Prostate gland (tissue), 2 donors: ENCODE results near the gene TSHZ1. TPM values are rescaled to one million over a fixed set of nuclear protein-coding genes. Genes with fewer than 3 reads are reported as not detected.

ENCODE experiments used
- DNase-seq: peaks from one replicate; pipeline ENCODE4 v3.0.0-alpha.2; 2019; ENCODE audit warnings: low spot score
- H3K27ac ChIP-seq, 2 donors: fragments of 200-600 bp; sonication (generic); 2 replicates each; pipeline ENCODE4 v1.5.1; 2017 to 2019
- H3K27me3 ChIP-seq: fragments of 200-600 bp; sonication (generic); replicated peaks from 2 replicates; pipeline ENCODE4 v1.5.1; 2019; ENCODE audit not compliant: insufficient read depth
- H3K36me3 ChIP-seq, 2 donors: fragments of 200-600 bp; sonication (generic); 1 replicate in 1 of 2; 2 replicates in 1 of 2; pipeline versions ENCODE4 v1.5.1 to v1.8.1; 2017 to 2019
- H3K4me1 ChIP-seq: fragments of 200-600 bp; sonication (generic); replicated peaks from 2 replicates; pipeline ENCODE4 v1.5.1; 2019
- H3K4me3 ChIP-seq, 2 donors: fragments of 200-600 bp; sonication (generic); 2 replicates each; pipeline ENCODE4 v1.5.1; 2017 to 2019
- H3K9me3 ChIP-seq: fragments of 200-600 bp; sonication (generic); 2 replicates; pipeline ENCODE4 v1.5.1; 2017
- POLR2A ChIP-seq: fragments of 450-650 bp; IDR thresholded peaks from one replicate; pipeline ENCODE4 v1.6.1; 2016; ENCODE audit warnings: antibody characterized with exemption, mild to moderate bottlenecking
- POLR2AphosphoS5 ChIP-seq: sonication (generic); formaldehyde crosslinking; IDR thresholded peaks from one replicate; pipeline ENCODE4 v1.6.1; 2017; ENCODE audit warnings: antibody characterized with exemption
- WGBS: methylation state at CpG from one replicate; pipeline ENCODE4 v1.1.5; 2018; 5-methylcytosine and 5-hydroxymethylcytosine counted together
- intact Hi-C: fragments of 100-400 bp; cut with DNase I; formaldehyde crosslinking; loops from one replicate; pipeline ENCODE4 v1.14.2; 2022
- total RNA-seq, 2 donors: library from RNA; depleted of rRNA; stranded (reverse); fragments of >200 nt; gene quantifications; one replicate each; pipeline ENCODE4 v1.1.0, GENCODE V29; 2016
- TF ChIP-seq, protein P1 (sequence below), 4 experiments: fragments of 200-600 bp in 2 of 4; fragments of 450-650 bp in 2 of 4; sonication (generic) in 2 of 4; IDR thresholded peaks; 1 replicate in 3 of 4; 2 replicates in 1 of 4; pipeline ENCODE4 v1.5.1; 2016 to 2019; ENCODE audit warnings: antibody characterized with exemption in 4 of 4, mild to moderate bottlenecking in 2 of 4, moderate library complexity in 2 of 4

TSHZ1 gene
- total RNA-seq, 2 donors from 2014 or later: 18.2 to 48.6 TPM

DNA sequence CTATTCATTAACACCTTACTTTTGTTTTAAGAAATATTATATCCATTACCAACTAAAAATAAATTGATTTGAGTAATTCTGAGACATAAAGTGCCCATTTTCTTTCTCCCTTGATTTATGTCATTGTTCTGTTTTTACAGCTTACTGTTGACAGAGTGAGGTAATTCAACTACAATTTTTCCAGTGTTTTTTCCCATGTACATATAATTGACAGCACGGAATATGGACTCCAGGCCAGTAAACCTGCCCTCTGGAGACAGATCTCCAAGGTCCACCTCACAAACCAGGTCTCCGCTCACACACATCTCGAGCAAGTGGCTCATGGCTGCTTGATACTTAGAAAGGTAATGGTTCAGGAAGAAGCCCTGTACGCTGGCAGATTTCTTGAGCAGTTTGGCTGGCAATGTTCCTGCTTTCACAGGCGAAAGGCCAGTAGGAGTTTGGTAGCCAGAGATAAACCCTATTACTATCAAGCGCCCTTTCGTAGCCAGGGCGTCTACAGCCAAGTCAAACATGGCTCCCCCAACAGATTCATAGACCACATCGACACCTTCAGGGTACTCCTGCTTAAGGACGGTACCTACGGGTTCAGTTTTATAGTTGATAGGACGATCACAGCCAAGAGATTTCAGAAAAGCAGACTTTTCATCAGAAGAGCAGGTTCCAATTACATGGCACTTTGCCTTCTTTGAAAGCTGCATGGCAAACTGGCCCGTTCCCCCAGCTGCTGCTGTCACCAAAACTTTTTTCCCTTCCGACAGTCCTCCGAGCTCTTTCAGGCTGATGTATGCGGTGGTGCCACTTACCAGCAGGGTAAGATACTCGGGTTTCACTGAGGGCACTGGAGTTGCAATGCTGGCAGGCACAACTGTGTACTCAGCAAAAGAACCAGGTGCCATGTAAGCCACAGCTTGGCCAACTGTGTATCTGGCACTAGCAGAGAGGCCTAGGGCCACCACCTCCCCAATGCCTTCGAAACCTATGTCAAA is 9.0 kb upstream of the TSHZ1 start:
- intact Hi-C loops: loop anchor here (10.0 kb wide), 2 partner anchors 707 to 1243 kb away; partner anchors contain the start of gene CNDP2
- WGBS: 58% methylated on average over 18 of the region's 18 CpGs

GRCh38 chr18:75202696-75203365 is 7.8 kb upstream of the TSHZ1 start:
- Histone ChIP-seq H3K36me3 (no peaks in the 10 kb centered on the region), H3K4me1 (no peaks in the 10 kb centered on the region), H3K4me3 (no peak overlapping the region), H3K27me3 (no peaks in the 10 kb centered on the region), H3K27ac (no peak overlapping the region), H3K9me3 (no peaks in the 10 kb centered on the region)
- intact Hi-C loops: loop anchor here (10.0 kb wide), 2 partner anchors 708 to 1242 kb away; partner anchors contain the start of gene CNDP2
- TF ChIP-seq POLR2AphosphoS5 (no peak), POLR2A (no peak)
- TF ChIP-seq, protein P1, sequence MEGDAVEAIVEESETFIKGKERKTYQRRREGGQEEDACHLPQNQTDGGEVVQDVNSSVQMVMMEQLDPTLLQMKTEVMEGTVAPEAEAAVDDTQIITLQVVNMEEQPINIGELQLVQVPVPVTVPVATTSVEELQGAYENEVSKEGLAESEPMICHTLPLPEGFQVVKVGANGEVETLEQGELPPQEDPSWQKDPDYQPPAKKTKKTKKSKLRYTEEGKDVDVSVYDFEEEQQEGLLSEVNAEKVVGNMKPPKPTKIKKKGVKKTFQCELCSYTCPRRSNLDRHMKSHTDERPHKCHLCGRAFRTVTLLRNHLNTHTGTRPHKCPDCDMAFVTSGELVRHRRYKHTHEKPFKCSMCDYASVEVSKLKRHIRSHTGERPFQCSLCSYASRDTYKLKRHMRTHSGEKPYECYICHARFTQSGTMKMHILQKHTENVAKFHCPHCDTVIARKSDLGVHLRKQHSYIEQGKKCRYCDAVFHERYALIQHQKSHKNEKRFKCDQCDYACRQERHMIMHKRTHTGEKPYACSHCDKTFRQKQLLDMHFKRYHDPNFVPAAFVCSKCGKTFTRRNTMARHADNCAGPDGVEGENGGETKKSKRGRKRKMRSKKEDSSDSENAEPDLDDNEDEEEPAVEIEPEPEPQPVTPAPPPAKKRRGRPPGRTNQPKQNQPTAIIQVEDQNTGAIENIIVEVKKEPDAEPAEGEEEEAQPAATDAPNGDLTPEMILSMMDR (IDR thresholded peaks at IDR 0.05): no peak
- no peak for DNase-seq
- 85% methylated on average over 6 of the region's 6 CpGs for WGBS

More for the DNA sequence above, 9.0 kb upstream of the TSHZ1 start:
- peak overlapping the region; percentile 26 to 39 for H3K27ac ChIP-seq
- no peaks in the 10 kb centered on the region for H3K9me3 ChIP-seq
- no peaks in the 10 kb centered on the region for H3K4me1 ChIP-seq
- no peak overlapping the region for H3K4me3 ChIP-seq
- no peak for DNase-seq
- H3K36me3 ChIP-seq: no peaks in the 10 kb centered on the region
- no peaks in the 10 kb centered on the region for H3K27me3 ChIP-seq
- peak; percentile 23 for TF ChIP-seq POLR2AphosphoS5
- TF ChIP-seq, protein P1 (IDR thresholded peaks at IDR 0.05): no peak

DNA sequence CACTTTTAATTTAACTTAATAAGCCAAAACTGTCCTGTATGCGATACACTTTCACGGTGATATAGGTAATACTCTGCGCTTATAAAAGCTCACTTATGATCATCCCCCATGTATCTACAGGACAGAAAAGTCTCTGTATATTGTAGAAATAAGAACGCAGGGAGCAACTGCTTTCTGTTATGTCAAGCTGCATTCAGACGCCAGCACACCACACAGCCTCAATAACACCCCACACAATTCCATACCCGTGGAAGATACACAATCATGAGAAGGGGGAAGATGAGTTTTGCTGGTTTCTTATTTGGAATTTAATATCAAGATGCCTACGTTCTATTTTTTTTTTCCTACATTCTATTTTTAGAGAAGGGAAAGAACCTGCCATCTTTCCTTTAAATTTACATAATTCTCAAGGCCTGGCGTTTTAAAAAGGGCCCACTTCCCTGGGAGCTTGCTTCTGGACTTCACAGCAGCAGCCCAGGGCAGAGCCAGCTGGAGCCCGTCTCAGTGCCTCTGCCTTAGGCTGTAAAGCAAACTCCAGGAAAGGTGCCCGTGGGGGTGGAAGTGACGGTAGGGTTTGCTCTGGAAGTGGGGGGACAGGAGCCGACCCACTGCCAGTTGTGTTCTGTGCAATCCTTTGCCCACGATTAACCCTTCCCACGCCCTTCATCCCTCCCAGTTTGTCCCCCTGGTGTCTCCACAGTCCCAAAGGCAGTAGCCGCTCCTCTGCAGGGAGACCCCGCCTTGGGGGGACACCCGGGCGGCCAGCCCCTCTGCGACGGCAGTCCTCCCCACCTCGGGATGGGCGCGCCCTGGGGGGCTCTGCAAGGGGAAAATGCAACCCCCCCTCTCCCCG is 7.0 kb upstream of the TSHZ1 start:
- intact Hi-C loops: loop anchor here (10.0 kb wide), 2 partner anchors 709 to 1241 kb away; partner anchors contain the start of gene CNDP2

GRCh38 chr18:75204269-75204731 is 6.3 kb upstream of the TSHZ1 start:
- no peaks in the 10 kb centered on the region for H3K27me3 ChIP-seq
- intact Hi-C loops: loop anchor here (10.0 kb wide), 2 partner anchors 709 to 1241 kb away; partner anchors contain the start of gene CNDP2
- DNase-seq: no peak
- peak overlapping the region; percentile 10 to 12 for H3K4me3 ChIP-seq
- 27% methylated on average over 35 of the region's 35 CpGs for WGBS
- no peaks in the 10 kb centered on the region for H3K36me3 ChIP-seq
- TF ChIP-seq POLR2A: no peak
- no peak for TF ChIP-seq POLR2AphosphoS5
- TF ChIP-seq, protein P1 (IDR thresholded peaks at IDR 0.05): no peak
- peak overlapping the region; percentile 34 to 45 for H3K27ac ChIP-seq
- no peaks in the 10 kb centered on the region for H3K4me1 ChIP-seq
- no peaks in the 10 kb centered on the region for H3K9me3 ChIP-seq

More for the DNA sequence above, 7.0 kb upstream of the TSHZ1 start:
- WGBS: 46% methylated on average over 17 of the region's 24 CpGs
- no peaks in the 10 kb centered on the region for H3K36me3 ChIP-seq
- H3K27ac ChIP-seq: peak overlapping the region; percentile 30 to 34
- no peak for DNase-seq
- TF ChIP-seq, protein P1 (IDR thresholded peaks at IDR 0.05): no peak
- TF ChIP-seq POLR2A: no peak
- TF ChIP-seq POLR2AphosphoS5: no peak
- H3K4me3 ChIP-seq: peak overlapping the region; percentile 10 to 12
- H3K9me3 ChIP-seq: no peaks in the 10 kb centered on the region
- no peaks in the 10 kb centered on the region for H3K4me1 ChIP-seq
- no peaks in the 10 kb centered on the region for H3K27me3 ChIP-seq
